Right forelimb (tissue), 1 donor: ENCODE data around the gene USP5.
A peak's percentile ranks its signal among the peaks of the same experiment; 100 is the strongest.
"Not testable (repeated sequence)": the region's sequence is repeated elsewhere in the genome, so short reads cannot be mapped to it uniquely, and the experiment has no call there.

Experiments used
- DNase-seq: peaks from one replicate; pipeline ENCODE4 v3.0.0-alpha.2; 2018

USP5 gene

GRCh38 chr12:6867413-6868210 lies 15.7 kb downstream of the USP5 start, which contains the start of gene TPI1:
Gene TPI1 (plus strand): TSS chr12:6867531. CDS start chr12:6867567, 36 bp downstream.
- DNase-seq = peak; percentile 93

DNA sequence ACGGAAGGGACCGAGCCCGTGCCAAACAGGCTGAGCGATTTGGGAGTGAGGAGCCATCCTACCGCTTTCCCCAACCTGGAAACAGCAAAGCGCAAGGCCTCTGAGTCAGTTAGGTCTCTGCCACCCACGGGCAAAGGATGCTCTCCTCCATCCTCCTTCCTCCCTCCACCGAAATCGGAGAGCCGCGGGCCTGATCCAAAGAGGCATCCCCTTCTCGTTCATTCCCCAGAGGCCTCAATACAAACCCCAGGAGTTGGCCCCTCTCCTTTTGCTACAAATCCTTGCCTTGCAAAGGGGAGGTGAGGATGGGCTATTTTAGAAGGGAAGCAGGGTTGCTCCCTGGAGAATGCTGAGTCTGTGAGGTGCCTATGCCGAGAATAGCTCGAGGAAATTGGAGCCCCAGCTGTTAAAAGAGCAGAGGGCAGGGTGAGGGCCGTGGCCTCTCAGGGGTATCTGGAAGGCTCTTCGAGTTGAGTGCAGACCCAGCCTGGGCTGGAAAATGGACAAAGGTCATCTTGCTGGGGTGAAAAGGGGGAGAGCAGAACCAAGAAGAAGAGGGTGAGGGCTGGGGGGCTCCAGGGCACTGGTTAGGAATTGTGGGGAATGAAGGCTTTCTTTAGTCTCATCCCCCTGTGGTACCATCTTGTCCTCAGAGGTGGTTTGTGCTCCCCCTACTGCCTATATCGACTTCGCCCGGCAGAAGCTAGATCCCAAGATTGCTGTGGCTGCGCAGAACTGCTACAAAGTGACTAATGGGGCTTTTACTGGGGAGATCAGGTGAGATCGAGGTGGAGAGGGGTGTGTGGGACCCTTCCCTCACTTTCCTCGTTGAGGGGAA lies 16.5 kb downstream of the USP5 start:
- no peak for DNase-seq

DNA sequence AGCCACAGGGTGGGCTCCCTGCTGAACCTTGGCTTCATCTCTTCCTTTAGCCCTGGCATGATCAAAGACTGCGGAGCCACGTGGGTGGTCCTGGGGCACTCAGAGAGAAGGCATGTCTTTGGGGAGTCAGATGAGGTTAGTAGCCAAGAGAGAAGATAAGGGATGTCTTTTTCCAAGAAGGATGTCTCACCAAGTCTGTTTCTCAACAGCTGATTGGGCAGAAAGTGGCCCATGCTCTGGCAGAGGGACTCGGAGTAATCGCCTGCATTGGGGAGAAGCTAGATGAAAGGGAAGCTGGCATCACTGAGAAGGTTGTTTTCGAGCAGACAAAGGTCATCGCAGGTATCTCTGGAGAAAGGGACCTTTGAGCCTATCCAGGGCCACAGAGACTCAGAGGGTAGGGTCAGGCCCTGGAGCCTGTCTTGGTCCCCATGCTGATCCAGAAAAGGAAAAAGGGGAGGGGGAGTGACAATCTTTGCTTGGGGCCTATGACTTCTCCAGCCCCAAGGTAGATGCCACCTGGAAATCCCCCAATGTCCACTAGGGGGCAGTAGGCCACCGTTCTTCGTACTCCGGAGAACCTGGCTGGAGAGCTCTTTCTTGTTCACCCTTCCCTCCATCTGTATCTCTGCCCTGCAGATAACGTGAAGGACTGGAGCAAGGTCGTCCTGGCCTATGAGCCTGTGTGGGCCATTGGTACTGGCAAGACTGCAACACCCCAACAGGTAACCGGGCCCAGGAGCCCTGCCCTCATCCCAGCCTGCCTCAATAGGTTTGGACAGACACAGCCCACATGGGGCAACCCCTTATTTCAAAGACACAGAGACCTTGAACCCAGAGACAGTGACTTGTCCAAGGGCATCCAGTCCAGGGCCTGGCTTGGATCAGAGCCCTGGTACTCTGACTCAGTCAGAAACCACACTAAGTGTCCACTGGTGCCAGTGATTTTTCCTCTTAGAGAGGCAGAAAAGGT lies 17.4 kb downstream of the USP5 start:
- DNase-seq = peak; percentile 88

DNA sequence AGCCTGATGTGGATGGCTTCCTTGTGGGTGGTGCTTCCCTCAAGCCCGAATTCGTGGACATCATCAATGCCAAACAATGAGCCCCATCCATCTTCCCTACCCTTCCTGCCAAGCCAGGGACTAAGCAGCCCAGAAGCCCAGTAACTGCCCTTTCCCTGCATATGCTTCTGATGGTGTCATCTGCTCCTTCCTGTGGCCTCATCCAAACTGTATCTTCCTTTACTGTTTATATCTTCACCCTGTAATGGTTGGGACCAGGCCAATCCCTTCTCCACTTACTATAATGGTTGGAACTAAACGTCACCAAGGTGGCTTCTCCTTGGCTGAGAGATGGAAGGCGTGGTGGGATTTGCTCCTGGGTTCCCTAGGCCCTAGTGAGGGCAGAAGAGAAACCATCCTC lies 18.4 kb downstream of the USP5 start:
- DNase-seq = not testable (repeated sequence)

- no peak for DNase-seq
These were observed 19.4 kb downstream of the USP5 start for GRCh38 chr12:6871052-6871957.

GRCh38 chr12:6872073-6873048 lies 20.4 kb downstream of the USP5 start:
- peak; percentile 91 for DNase-seq

- peak; percentile 98 for DNase-seq
These were observed 21.4 kb downstream of the USP5 start, which contains the start of gene SPSB2 for GRCh38 chr12:6873094-6874014. Gene SPSB2 (minus strand): TSS chr12:6873303. CDS start chr12:6872901, 402 bp downstream.

DNA sequence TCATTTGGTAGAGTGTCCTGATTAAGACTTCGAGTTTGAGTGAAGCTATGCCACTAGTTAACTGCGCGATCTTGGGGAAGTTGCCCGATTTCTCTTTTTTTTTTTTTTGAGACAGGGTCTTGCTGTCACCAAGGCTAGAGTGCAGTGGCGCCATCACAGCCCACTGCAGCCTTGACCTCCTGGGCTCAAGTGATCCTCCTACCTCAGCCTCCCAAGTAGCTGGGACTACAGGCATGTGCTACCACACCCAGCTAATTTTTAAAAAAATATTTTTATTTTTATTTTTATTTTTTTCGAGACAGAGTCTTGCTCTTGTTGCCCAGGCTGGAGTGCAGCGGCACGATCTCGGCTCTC lies 22.0 kb downstream of the USP5 start:
- DNase-seq = not testable (repeated sequence)

DNA sequence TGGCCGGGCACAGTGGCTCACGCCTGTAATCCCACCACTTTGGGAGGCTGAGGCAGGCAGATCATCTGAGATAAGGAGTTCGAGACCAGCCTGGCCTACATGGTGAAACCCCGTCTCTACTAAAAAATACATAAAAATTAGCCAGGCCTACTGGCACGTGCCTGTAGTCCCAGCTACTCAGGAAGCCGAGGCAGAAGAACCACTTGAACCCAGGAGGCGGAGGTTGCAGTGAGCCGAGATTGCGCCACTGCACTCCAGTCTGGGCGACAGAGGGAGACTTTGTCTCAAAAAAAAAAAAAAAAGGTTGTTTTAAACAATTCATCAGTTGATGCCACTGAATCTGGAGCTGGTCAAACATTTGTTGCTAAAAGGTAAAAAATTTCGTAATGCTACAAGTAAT lies 27.9 kb downstream of the USP5 start:
- DNase-seq = not testable (repeated sequence)

- DNase-seq = no peak
These were observed 31.3 kb downstream of the USP5 start for GRCh38 chr12:6883252-6883651.

- DNase-seq = no peak
These were observed 31.7 kb downstream of the USP5 start for GRCh38 chr12:6883683-6884082.

DNA sequence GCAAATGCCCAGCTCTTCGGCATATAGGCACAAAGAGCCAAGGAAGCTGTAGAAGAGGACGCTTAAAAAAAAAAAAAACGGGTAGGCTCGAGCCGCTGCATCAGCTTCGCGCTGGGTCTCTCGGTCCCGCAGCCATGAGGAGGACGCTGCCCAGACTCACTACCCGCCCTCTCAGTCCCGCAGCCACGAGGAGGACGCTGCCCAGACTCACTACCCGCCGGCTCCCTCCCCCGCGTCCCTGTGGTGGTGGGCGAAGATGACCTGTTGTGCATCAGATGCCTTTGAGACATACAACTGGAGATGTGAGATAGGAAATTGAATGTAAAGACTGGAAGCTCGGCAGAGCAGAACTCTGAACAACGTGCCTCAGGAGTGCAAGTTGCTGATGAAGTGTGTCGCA lies 32.6 kb downstream of the USP5 start:
- DNase-seq = no peak

- DNase-seq = not testable (repeated sequence)
These were observed 34.5 kb downstream of the USP5 start for GRCh38 chr12:6886206-6886999.

DNA sequence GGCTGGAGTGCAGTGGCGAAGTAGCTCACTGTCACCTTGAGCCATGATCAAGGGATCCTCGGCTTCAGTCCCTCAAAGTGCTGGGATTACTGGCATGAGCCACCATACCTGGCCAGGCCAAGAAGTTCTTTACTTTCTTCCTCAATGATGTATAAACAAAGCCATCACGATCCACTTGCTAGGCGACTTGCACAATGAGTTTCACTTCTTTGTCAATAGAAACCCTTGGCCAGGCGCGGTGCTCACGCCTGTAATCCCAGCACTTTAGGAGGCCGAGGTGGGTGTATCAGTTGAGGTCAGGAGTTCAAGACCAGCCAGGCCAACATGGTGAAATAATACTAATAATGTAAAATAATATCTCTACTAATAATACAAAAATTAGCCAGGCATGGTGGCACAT lies 35.5 kb downstream of the USP5 start:
- no peak for DNase-seq

GRCh38 chr12:6888360-6888759 lies 36.4 kb downstream of the USP5 start:
- no peak for DNase-seq

GRCh38 chr12:6888794-6889193 lies 36.8 kb downstream of the USP5 start:
- DNase-seq = not testable (repeated sequence)

DNA sequence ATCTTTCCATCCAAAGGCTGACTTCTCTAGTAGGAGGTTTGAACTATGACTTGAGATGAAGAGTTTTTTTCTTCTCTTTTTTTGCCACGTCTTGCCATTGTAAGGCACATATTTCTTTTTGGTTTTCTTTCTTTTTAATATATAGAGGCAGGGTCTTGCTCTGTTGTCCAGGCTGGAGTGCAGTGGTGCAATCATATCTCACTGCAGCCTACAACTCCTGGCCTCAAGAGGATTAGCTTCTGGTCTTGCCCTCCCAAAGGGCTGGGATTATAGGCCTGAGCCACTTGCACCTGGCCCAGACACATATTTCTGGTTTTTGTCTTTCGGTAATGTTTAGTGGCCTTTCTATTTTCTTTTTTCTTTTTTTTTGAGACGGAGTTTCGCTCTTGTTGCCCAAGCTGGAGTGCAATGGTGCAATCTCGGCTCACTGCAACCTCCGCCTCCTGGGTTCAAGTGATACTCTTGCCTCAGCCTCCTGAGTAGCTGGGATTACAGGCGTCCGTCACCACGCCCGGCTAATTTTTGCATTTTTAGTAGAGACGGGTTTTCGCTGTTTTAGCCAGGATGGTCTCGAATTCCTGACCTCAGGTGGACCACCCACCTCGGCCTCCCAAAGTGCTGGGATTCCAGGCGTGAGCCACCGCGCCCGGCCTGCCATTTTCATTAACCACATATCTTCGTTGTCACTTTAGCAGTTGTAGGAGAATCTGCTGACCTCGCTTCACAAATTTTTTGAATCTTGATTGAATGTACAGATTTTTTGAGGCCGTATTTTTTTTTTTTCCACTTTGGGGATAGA lies 38.0 kb downstream of the USP5 start:
- not testable (repeated sequence) for DNase-seq
